ENCODE data around the gene ILF2.

Gene ILF2

GRCh38 chr1:153626904-153627714 lies 43.7 kb downstream of the ILF2 start, which contains the start of gene S100A13 (continued):
- TF ChIP-seq ZBTB26 (tag by site-specific recombination; optimal IDR thresholded peaks at IDR 0.05) (peak; percentile 26), ZNF777 (tag by site-specific recombination; IDR thresholded peaks at IDR 0.05; ENCODE audit: borderline replicate concordance) (no peak), ZNF248 (tag by site-specific recombination; IDR thresholded peaks at IDR 0.05) (no peak), KLF8 (tag by site-specific recombination; IDR thresholded peaks at IDR 0.05) (peak; percentile 64), ZNF174 (tag by site-specific recombination; IDR thresholded peaks at IDR 0.05) (no peak), ZNF76 (tag by site-specific recombination; IDR thresholded peaks at IDR 0.05; ENCODE audit: borderline replicate concordance, low read depth) (no peak), ZNF610 (tag by site-specific recombination; IDR thresholded peaks at IDR 0.05; ENCODE audit: borderline replicate concordance) (no peak; the same call in 1 of the 2 replicates), ZNF629 (tag by site-specific recombination; IDR thresholded peaks at IDR 0.05) (peak; percentile 56), ZNF132 (tag by site-specific recombination; IDR thresholded peaks at IDR 0.05; ENCODE audit: borderline replicate concordance) (no peak), ZNF623 (tag by site-specific recombination; IDR thresholded peaks at IDR 0.05) (no peak), BCL11B (tag by site-specific recombination; IDR thresholded peaks at IDR 0.05; ENCODE audit: low read depth) (peak; percentile 72; the same call in 1 of the 2 replicates), ZNF707 (tag by site-specific recombination; IDR thresholded peaks at IDR 0.05) (no peak), KLF7 (tag by site-specific recombination; IDR thresholded peaks at IDR 0.05; ENCODE audit: borderline replicate concordance) (peak; percentile 30; the same call in 1 of the 2 replicates), ZNF2 (tag by site-specific recombination; IDR thresholded peaks at IDR 0.05) (peak; percentile 67; the same call in 1 of the 2 replicates), ZXDB (tag by site-specific recombination; IDR thresholded peaks at IDR 0.05) (peak; percentile 77), ZNF354C (tag by site-specific recombination; IDR thresholded peaks at IDR 0.05; ENCODE audit: borderline replicate concordance, low read depth) (no peak), KLF16 (tag by site-specific recombination; IDR thresholded peaks at IDR 0.05) (peak; percentile 22; the same call in 1 of the 2 replicates), OVOL3 (tag by site-specific recombination; IDR thresholded peaks at IDR 0.05) (no peak), ZNF362 (tag by site-specific recombination; IDR thresholded peaks at IDR 0.05) (no peak), ZNF600 (tag by site-specific recombination; IDR thresholded peaks at IDR 0.05) (peak; percentile 95), ZNF768 (tag by site-specific recombination; IDR thresholded peaks at IDR 0.05) (no peak; the same call in 1 of the 2 replicates), ZNF24 (tag by site-specific recombination; IDR thresholded peaks at IDR 0.05) (0 out of 2 replicates have a peak, but pooled peaks have one; percentile 35), GLIS1 (tag by site-specific recombination; IDR thresholded peaks at IDR 0.05) (peak; percentile 89)
- TF ChIP-seq, protein P1, sequence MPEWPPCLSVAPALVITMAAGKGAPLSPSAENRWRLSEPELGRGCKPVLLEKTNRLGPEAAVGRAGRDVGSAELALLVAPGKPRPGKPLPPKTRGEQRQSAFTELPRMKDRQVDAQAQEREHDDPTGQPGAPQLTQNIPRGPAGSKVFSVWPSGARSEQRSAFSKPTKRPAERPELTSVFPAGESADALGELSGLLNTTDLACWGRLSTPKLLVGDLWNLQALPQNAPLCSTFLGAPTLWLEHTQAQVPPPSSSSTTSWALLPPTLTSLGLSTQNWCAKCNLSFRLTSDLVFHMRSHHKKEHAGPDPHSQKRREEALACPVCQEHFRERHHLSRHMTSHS (tag by site-specific recombination; IDR thresholded peaks at IDR 0.05) = no peak
- TF ChIP-seq, protein P2, sequence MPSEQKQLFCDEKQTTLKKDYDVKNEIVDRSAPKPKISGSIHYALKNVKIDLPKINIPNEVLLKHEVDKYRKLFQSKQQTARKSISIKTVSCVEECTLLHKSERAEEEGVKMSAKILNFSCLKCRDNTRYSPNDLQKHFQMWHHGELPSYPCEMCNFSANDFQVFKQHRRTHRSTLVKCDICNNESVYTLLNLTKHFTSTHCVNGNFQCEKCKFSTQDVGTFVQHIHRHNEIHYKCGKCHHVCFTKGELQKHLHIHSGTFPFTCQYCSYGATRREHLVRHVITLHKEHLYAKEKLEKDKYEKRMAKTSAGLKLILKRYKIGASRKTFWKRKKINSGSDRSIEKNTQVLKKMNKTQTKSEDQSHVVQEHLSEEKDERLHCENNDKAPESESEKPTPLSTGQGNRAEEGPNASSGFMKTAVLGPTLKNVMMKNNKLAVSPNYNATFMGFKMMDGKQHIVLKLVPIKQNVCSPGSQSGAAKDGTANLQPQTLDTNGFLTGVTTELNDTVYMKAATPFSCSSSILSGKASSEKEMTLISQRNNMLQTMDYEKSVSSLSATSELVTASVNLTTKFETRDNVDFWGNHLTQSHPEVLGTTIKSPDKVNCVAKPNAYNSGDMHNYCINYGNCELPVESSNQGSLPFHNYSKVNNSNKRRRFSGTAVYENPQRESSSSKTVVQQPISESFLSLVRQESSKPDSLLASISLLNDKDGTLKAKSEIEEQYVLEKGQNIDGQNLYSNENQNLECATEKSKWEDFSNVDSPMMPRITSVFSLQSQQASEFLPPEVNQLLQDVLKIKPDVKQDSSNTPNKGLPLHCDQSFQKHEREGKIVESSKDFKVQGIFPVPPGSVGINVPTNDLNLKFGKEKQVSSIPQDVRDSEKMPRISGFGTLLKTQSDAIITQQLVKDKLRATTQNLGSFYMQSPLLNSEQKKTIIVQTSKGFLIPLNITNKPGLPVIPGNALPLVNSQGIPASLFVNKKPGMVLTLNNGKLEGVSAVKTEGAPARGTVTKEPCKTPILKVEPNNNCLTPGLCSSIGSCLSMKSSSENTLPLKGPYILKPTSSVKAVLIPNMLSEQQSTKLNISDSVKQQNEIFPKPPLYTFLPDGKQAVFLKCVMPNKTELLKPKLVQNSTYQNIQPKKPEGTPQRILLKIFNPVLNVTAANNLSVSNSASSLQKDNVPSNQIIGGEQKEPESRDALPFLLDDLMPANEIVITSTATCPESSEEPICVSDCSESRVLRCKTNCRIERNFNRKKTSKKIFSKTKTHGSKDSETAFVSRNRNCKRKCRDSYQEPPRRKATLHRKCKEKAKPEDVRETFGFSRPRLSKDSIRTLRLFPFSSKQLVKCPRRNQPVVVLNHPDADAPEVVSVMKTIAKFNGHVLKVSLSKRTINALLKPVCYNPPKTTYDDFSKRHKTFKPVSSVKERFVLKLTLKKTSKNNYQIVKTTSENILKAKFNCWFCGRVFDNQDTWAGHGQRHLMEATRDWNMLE (tag by site-specific recombination; conservative IDR thresholded peaks at IDR 0.05; ENCODE audit: low read depth) = no peak
- TF ChIP-seq, protein P3, sequence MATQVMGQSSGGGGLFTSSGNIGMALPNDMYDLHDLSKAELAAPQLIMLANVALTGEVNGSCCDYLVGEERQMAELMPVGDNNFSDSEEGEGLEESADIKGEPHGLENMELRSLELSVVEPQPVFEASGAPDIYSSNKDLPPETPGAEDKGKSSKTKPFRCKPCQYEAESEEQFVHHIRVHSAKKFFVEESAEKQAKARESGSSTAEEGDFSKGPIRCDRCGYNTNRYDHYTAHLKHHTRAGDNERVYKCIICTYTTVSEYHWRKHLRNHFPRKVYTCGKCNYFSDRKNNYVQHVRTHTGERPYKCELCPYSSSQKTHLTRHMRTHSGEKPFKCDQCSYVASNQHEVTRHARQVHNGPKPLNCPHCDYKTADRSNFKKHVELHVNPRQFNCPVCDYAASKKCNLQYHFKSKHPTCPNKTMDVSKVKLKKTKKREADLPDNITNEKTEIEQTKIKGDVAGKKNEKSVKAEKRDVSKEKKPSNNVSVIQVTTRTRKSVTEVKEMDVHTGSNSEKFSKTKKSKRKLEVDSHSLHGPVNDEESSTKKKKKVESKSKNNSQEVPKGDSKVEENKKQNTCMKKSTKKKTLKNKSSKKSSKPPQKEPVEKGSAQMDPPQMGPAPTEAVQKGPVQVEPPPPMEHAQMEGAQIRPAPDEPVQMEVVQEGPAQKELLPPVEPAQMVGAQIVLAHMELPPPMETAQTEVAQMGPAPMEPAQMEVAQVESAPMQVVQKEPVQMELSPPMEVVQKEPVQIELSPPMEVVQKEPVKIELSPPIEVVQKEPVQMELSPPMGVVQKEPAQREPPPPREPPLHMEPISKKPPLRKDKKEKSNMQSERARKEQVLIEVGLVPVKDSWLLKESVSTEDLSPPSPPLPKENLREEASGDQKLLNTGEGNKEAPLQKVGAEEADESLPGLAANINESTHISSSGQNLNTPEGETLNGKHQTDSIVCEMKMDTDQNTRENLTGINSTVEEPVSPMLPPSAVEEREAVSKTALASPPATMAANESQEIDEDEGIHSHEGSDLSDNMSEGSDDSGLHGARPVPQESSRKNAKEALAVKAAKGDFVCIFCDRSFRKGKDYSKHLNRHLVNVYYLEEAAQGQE (tag by site-specific recombination; IDR thresholded peaks at IDR 0.05) = 0 out of 2 replicates have a peak, but pooled peaks have one; percentile 9
